ENCODE measurements around the gene PIK3IP1.

- TF ChIP-seq, protein P1, sequence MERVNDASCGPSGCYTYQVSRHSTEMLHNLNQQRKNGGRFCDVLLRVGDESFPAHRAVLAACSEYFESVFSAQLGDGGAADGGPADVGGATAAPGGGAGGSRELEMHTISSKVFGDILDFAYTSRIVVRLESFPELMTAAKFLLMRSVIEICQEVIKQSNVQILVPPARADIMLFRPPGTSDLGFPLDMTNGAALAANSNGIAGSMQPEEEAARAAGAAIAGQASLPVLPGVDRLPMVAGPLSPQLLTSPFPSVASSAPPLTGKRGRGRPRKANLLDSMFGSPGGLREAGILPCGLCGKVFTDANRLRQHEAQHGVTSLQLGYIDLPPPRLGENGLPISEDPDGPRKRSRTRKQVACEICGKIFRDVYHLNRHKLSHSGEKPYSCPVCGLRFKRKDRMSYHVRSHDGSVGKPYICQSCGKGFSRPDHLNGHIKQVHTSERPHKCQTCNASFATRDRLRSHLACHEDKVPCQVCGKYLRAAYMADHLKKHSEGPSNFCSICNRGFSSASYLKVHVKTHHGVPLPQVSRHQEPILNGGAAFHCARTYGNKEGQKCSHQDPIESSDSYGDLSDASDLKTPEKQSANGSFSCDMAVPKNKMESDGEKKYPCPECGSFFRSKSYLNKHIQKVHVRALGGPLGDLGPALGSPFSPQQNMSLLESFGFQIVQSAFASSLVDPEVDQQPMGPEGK (CRISPR knock-in tag; IDR thresholded peaks at IDR 0.05; ENCODE audit: borderline replicate concordance) = no peak
- TF ChIP-seq, protein P2, sequence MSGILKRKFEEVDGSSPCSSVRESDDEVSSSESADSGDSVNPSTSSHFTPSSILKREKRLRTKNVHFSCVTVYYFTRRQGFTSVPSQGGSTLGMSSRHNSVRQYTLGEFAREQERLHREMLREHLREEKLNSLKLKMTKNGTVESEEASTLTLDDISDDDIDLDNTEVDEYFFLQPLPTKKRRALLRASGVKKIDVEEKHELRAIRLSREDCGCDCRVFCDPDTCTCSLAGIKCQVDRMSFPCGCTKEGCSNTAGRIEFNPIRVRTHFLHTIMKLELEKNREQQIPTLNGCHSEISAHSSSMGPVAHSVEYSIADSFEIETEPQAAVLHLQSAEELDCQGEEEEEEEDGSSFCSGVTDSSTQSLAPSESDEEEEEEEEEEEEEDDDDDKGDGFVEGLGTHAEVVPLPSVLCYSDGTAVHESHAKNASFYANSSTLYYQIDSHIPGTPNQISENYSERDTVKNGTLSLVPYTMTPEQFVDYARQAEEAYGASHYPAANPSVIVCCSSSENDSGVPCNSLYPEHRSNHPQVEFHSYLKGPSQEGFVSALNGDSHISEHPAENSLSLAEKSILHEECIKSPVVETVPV (CRISPR knock-in tag; IDR thresholded peaks at IDR 0.05) = no peak
- TF ChIP-seq RARB (CRISPR knock-in tag; IDR thresholded peaks at IDR 0.05) = no peak
- TF ChIP-seq ESRRG (CRISPR knock-in tag; IDR thresholded peaks at IDR 0.05) = no peak
These were observed 32.4 kb downstream of the PIK3IP1 start for GRCh38 chr22:31259798-31260473.

Measured in SK-N-SH treated with all-trans-retinoic acid at 6 μM for 48 hours (cell line).